GM19238 (cell line): ENCODE data around the gene ERGIC1.

Experiments used
- DNase-seq: peaks from one replicate; pipeline ENCODE4 v3.0.0; 2011; ENCODE audit warnings: low spot score; ENCODE audit not compliant: insufficient read length

The ERGIC1 gene

DNA sequence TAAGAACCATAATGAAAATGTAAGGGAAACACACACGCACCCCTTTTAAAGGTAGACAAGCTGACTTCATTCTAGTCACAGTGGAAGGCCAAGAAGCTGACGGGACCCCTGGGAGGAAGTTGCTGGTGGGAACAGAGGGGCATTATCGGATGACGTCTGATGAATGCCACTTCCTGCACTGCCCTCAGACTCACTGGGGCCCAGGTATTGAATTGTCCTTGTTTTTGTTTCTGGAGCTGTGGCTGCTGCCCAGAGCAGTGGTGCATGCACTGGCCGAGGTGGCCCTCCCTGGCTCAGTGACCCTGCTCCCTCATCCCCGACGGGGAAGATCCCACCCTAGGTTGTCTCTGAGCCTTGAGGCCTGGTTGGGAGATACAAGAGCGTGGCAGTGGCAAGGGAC, 109.9 kb downstream of the ERGIC1 start:
- DNase-seq, result no peak

DNA sequence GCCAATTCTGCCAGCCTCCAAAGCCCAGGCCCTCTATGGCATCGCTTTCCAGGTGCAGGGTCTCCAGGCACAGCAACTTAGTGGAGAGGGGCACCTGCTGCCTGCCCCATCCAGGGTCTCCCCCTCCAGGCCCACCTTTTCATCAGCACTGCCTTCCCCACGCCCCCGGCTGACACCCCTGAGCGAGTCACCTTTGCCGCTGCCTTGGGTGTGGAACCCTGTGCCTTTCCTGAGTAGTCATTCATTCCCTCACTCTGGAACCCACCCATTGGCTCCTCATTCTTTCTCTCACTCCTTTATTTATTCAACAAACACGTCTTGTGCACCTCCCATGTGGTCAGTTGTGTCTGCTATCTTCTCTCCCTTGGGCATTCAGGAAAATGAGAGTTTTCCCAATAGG, 110.7 kb downstream of the ERGIC1 start:
- DNase-seq, result no peak

DNA sequence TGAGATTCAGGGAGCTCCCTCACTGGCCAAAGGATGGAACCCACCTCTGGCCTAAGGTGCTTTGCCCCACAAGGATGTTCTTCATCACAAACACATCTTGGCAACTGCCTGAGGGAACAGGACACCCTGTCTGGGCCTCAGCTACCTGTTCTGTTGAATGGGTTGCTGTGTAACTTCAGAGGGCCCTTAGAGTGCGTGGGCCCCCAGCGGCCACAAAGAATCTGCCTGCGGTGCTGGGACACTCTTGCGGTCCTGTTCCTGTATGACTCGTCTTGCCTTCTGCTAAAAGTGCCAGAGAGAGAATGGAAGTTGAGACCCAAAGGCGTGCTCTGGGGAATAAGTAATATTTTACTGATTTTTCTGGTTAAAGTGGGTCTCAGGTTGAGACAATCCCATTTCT, 111.1 kb downstream of the ERGIC1 start:
- DNase-seq, result no peak

DNA sequence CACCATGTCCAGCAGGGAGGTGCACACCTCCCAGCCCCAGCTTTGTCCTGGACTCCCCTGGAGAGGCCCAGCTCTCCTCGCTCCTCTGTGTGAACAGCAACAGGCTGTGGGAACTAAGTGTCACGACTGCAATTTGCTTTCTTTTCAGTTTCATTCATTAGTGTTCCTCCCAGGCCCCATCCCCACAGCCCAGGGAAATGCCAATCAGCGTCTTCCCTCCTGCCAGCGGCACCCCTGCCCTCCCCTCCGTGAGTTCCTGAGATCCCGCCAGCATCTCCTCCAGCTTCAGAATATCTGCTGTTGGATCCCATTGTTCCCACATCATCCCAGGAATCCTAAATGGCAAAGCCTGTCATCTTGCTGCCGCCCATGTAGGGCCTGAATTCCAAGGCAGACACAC, 112.1 kb downstream of the ERGIC1 start:
- DNase-seq, result no peak

DNA sequence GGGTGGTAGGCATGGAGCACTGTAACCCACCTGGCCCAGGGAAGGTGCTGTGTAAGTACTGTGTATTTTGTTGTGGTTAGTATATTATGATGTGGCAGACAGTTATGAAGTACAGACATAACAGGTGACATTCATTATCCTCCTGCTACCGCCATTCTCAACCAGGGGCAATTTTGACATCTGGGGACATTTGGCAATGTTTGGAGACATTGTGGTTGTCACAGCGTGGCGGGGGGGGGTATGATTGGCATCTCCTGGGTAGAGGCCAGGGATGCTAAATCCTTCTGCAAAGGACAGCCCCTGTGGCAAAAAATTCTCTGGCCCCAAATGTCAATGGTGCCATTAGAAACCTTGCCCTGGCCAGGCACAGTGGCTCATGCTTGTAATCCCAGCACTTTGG, 115.4 kb downstream of the ERGIC1 start:
- no peak for DNase-seq

DNA sequence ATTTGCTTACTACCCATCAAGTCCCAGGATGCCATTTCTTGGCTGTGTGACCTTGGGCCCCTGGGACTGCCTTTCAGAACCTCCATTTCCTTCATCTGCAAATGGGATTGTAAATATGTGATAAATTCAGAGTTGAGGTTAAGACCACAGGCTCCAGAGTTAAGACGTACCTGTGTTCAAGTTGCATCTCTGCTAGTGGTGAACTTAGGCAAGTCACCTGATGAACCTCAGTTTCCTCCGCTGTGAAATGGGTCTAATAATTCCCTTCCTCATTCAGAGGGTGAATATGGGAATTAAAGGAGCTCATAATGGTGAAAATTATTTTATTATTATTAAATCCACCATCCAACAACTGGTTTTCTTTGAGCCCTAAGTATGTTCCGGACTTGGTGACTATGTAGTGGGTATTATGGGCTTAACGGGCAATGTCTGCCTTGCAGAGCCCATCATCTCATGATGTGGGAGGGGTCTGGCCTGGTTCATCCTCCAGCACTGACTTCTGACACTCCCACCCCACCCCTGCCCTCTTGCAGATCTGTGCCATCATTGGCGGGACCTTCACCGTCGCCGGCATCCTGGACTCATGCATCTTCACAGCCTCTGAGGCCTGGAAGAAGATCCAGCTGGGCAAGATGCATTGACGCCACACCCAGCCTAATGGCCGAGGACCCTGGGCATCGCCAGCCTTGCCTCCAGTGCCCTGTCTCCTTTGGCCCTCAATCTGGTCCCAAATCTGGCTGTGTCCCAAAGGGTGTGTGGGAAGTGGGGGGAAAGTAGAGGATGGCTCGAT, 116.3 kb downstream of the ERGIC1 start:
- DNase-seq, result no peak

DNA sequence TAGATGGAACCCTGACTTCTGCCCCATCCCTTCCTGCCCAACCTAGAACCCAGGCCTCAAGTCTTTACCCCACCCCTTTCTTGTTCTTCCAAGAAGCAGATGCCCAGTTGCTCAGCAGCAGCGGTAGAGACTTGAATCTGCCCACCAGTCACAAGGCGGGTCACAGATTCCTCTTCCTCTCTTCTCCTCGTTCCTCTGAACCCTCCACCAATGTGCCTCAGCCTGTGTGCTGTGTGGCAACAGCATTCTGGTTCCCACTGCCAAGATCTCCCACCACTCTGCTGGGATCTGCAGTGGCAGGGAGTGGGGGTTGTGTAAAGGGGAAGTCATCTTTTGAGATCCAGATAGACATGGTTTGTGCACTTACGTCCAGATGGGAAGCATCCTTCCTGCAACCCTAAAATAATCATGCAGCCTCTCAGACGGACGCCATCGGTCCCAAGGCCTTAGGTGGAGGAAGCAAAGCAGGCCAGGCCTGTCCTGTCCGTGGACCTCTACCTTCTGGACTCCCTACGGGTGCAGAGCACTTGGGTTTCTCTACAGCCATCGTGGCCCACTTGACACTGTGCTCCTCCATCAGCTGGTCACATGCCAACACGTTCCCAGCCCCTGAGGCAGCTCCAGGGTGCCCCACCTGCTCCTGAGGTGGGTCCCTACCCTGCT, 117.5 kb downstream of the ERGIC1 start:
- no peak for DNase-seq

DNA sequence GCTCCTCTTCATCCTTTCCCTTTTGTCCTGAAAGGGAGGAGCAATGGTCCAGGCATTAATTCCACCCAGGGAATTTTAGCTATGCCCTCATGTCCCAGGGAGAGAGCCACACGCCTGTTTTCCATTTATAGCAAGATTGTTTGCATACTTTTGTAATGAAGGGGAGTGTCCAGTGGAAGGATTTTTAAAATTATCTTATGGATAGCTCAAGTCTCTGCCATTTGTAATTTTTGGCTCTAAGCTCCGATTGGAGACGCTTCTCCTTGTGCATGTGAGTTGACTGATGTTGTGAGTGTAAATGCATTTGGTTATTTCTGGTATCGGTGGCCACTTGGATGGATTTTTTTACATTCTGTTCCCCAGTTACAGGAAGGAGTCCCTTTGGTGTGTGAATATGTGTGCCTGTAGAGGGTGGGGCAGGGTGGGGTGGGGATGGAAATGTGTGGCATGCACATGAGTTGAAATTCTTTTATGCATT, 118.0 kb downstream of the ERGIC1 start:
- no peak for DNase-seq

DNA sequence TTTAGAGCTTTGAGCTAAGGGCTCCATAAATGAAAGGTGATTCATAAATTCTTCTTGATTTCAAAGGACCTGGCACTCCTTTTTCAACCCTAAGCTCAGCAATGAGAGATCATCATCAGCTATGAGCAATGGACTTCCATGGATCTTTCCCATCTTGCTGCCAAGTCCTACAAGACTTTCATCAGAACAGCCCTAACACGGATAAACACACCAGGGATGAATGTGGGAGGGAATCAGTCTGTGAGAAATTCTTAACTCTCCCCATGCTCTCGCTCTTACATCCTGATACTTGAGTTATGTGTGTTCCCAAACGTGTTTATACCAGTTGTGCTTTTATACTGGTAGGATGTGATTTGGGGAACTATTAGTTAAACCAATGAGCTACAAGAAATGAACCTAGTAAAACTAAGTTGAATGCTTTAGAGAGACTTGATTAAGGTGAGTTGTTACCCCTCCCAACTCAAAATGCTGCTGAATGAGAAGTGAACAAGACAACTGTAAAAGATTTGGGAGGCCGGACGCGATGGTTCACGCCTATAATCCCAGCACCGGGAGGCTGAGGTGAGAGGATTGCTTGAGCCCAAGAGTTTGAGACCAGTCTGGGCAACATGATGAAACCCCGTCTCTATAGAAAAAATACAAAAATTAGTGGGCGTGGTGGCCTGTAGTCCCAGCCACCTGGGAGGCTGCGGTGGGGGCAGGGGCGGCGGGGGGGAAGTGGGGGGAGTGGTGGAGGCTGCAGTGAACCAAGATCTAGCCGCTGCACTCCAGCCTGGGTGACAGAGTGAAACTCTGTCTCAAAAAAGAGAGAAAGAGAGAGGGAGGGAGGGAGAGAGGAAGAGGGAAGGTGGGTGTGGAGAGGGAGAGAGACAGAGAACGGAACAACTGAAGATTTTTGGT, 120.0 kb downstream of the ERGIC1 start:
- DNase-seq, result no peak

DNA sequence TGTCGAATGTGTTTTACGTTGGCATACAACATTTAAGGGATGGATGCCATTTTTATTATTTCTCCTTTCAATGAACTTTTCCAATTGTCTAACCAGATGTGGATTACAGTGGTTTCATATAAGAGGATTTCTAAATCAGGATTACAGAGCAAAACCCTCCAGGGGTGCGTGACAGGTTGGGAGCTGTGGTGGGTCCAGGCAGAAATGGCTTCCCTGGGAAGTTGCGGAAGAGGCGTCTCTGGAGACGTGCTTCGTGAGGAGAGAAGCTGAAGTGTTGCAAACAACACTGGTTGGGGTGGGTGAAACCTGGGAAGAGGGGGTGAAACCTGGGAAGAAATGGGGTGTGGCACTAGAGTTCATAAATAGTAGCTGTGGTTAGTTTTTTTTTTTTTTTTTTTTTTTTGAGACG, 120.7 kb downstream of the ERGIC1 start:
- no peak for DNase-seq

DNA sequence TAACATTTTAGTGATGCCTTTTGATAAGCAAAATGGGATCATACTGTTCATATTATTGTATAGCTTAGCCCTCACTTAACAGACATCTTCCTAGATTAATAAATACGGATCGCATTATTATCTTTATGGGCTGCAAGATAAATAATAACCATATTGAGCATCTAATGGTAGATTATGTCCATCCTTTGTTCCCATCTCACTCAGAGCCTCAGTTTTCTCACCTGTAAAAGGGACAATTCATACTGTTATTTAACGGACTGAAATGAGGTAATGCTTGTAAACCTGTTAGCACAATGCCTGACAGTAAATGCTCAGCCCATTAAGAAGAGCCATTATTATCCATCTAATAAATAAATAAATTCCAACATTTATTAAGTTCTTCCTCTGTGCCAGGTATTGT, 122.2 kb downstream of the ERGIC1 start:
- no peak for DNase-seq

DNA sequence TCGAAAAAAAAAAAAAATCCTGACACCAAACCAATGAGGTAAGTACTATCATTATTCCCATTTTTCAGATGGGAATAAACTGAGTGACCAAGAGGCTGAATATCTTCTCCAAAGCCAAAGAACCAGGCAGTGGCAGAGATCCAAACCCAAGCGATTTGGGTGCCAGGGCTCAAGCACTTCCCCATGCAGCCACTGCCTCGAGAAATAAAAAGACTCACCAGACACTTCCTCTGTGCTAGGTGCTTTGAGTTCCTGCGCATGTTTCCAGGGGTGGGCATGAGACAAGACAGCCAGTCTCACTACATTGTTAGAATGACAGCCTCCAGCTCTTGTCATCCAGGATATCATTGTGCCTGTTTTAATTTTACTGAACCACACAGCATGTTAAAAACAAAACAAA, 122.9 kb downstream of the ERGIC1 start:
- no peak for DNase-seq

DNA sequence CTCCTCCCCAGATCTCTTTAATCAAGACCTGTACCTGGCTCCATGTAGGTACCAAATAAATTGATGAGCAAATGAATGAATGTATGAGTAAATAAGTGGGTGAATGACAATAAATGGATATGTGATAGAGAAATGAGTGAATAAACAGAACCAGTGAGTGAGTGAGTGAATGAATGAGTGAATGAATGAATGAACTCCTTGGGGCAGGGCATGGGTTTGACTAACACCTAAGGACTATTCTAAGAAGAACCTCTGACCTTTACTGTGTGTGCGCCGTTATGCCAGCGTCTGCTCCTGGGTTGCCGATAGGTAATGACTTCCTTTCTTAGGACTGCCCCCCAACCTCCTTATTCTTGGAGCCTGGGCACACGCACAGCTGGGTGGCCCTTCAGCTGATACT, 123.4 kb downstream of the ERGIC1 start:
- no peak for DNase-seq

DNA sequence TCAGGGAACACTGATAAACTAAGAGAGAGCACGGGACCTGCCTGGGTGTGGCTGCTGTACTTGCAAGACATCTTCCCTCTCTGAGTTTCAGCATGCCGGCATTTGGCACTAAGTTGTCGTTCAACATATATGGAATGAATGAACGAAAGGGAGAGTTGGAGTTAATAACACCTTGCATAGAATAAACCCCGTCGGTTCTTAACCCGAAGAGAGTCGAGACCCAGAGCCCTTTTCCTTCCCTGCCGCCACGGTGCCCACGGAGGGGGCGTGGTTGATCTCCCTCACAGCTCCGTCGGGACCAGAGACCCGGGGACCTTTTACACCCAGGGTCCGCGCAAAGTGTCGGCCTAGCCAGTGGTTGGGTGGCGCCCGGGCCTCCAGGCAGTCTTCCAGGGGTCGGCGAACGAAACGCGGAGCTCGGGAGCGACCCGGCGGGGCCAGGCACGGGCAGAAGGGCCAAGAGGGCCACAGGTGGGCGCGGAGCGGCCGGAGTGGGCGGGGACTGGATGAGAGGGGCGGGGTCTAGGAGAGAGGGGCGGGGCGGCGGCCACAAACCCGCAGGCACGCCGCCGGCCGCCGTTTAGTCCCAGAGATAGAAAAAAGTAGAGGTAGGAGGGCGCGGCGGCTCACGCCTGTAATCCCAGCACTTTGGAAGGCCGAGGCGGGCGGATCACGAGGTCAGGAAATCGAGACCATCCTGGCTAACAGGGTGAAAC, 124.4 kb downstream of the ERGIC1 start:
- peak; percentile 80 for DNase-seq

DNA sequence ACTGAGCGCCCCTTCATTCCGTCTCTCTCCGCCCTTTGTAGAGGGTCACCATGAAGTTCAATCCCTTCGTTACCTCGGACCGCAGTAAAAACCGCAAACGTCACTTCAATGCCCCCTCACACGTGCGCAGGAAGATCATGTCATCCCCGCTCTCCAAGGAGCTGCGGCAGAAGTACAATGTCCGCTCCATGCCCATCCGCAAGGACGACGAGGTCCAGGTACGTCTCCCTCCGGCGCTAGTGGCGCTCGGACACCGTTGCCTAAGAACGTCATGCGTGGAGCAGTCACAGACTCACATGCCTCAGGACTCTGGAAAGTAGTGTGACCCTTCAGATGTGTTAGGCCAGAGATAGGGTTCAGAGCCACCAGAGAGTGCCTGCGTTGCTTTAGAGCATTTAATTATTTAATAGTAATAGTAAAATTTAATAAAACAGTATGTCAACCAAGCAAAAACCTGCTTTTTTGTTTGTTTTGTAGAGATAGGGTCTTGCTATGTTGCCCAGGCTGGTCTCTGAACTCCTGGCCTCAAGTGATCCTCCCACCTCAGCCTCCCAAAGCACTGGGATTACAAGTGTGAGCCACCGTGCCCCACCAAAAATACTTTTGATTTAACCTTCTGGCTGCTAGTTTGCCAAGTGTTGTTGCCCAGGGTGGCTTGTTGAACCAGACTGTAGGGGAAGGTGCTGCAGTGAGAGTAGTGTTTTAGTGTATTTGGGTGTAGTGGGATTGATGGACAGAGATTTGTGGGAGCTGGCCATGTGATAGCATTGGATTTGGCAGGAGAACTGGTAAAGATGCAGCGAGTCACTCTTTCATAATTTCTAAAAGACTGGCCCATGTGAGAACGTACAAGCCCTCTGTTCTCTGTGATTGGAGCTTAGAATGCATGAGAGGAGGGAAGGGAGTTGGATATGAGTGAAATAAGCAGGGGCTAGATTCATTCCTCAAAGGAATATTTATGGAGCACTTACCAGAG, 126.1 kb downstream of the ERGIC1 start:
- DNase-seq, result no peak

DNA sequence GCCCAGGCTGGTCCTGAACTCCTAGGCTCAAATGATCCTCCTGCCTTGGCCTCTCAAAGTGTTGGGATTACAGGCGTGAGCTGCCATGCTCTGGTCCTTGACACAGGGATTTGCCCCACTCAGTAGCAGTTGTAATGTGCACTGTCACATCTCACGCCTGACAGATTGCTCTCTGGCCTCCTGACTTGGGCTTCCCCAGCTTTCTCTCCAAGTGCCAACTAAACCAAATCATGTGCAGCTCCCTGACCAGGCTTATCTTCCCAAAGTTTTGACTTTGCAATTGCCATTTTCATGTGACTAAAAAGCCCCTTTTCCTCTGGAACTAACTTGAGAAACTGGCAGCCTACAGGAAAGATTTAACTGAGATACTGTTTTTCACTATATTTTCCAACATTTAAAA, 135.9 kb downstream of the ERGIC1 start:
- no peak for DNase-seq

DNA sequence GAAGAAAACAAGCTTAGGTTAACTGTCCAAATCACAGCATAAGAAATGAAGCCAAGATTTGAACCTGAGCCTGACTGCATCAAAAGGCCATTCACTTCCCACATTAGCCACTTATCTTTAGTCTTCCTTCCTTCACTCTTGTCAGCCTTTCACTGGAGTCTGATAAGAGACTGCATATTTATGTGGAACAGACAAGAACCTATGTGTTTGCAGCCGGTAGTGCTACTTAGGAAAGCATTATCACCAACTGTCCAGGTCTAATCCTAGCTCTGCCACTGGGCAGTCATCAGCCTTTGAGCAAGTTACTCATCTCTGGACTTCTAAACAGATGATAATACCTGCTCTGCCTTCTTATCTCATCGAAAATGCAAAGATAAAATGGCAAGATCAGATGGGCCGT, 137.4 kb downstream of the ERGIC1 start:
- no peak for DNase-seq

DNA sequence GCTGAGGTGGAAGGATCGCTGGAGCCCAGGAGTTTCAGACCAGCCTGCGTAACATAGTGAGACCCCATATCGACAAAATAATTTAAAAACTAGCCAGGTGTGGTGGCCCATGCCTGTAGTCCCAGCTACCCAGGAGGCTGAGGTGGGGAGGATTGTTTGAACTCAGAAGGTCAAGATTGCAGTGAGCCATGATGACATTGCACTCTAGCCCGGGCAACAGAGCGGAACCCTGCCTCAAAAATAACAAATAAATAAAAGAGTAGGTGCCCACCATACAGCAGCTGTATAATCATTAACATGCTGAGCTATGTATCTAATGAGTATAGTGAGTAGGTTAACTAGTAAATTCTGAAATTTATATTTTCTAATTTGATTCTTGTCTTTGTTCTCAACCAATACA, 138.5 kb downstream of the ERGIC1 start:
- DNase-seq, result no peak

DNA sequence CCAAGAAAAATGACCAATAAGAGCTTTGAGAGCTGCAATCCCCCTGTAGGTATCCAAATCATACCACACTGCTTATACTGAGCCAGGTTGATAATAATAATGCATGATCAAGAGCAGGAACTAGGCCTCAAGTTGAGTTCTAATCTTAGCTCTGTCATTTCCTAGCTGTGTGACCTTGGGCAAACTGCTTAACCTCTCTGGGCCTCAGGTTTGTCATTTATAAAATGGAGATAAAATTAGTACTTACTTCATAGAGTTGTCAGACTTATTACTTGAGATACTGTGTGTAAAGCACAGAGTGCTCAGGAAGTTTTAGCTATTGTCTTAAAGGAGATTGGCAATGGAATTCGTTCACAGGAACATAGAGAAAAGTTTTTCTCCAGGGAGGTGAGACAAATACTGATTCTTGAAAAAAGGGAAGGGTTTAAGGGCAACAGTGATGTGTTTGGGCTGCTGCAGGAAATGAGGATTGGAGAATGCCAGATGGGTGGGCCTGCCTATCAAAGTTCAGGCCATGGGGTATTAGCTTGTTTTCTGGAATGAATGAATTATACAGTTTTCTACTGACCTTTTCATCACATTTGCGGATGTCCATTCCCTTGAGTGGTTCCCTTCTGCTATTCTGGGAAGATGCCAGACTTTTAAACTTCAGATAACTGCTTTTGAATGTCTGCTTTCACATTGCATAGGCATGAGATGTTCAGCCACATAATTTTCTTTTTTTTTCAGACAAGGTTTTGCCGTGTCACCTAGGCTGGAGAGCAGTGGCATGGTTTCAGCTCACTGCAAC, 139.3 kb downstream of the ERGIC1 start:
- no peak for DNase-seq
